ENCODE data around the gene PPP1R9B.

DNA sequence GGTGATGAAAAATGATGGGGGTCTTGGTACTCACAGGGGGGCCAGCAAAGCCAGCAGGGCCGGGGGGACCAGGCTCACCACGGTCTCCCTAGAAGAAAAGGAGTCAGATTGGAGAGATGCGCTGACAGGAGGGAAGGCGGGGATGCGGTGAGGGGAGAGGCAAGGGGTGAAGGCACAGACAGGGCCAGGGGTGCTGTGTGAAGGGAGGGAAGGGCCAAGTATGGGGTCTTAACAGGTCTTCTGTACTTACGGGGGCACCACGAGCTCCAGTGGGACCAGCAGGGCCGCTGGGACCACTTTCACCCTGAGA lies 39.8 kb upstream of the PPP1R9B start:
- TF ChIP-seq, protein P1, sequence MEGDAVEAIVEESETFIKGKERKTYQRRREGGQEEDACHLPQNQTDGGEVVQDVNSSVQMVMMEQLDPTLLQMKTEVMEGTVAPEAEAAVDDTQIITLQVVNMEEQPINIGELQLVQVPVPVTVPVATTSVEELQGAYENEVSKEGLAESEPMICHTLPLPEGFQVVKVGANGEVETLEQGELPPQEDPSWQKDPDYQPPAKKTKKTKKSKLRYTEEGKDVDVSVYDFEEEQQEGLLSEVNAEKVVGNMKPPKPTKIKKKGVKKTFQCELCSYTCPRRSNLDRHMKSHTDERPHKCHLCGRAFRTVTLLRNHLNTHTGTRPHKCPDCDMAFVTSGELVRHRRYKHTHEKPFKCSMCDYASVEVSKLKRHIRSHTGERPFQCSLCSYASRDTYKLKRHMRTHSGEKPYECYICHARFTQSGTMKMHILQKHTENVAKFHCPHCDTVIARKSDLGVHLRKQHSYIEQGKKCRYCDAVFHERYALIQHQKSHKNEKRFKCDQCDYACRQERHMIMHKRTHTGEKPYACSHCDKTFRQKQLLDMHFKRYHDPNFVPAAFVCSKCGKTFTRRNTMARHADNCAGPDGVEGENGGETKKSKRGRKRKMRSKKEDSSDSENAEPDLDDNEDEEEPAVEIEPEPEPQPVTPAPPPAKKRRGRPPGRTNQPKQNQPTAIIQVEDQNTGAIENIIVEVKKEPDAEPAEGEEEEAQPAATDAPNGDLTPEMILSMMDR (IDR thresholded peaks at IDR 0.05), result no peak
- no peak for TF ChIP-seq POLR2A (IDR thresholded peaks at IDR 0.05)
